Measurements from ENCODE around the gene GRIK1.

Gene GRIK1

DNA sequence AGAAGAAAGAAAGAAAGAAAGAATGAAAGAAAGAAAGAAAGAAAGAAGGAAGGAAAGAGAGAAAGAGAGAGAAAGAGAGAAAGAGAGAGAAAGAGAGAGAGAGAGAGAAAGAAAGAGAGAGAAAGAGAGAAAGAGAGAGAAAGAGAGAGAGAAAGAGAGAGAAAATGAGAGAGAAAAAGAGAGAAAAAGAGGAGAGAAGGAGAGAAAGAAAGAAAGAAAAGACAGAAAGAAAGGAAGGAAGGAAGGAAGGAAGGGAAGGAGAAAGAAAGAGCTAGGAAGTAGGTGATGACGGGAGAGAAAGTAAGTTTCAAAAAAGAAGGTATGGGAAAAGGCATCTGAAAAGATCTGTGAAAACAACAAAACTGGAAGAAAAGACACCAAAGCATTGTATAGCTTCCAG is 72.0 kb downstream of the GRIK1 start:
- no peak overlapping the region for H3K4me3 ChIP-seq (ENCODE audit: low read depth, low read length)
- no peak for TF ChIP-seq CTCF (IDR thresholded peaks at IDR 0.05; ENCODE audit: low read depth, low read length, missing control alignments)
- DNase-seq (ENCODE audit: low read depth): no peak

GRCh38 chr21:29860346-29860745 is 79.5 kb downstream of the GRIK1 start:
- H3K4me3 ChIP-seq (ENCODE audit: low read depth, low read length): no peak overlapping the region
- TF ChIP-seq CTCF (IDR thresholded peaks at IDR 0.05; ENCODE audit: low read depth, low read length, missing control alignments): no peak
- DNase-seq (ENCODE audit: low read depth): no peak

DNA sequence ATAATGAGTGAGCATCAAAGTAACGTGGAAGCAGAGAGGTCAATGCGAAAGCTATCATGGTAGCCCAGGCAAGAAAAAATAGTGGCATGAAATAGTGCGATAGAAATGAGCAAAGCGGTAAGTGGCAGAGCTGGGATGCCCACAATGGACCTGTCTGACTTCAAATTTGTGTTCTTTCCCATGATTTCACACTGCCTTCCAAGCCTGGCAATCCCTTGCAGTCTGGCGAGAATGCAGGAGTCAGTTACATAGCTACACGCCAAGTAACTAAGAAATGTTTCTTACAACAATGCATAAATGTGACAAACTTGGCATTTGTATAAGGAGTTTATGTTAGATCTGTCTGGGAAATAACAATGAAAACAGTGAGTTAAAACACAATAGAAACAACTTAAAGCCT is 82.6 kb downstream of the GRIK1 start:
- no peak overlapping the region for H3K4me3 ChIP-seq (ENCODE audit: low read depth, low read length)
- no peak for TF ChIP-seq CTCF (IDR thresholded peaks at IDR 0.05; ENCODE audit: low read depth, low read length, missing control alignments)
- DNase-seq (ENCODE audit: low read depth): no peak

DNA sequence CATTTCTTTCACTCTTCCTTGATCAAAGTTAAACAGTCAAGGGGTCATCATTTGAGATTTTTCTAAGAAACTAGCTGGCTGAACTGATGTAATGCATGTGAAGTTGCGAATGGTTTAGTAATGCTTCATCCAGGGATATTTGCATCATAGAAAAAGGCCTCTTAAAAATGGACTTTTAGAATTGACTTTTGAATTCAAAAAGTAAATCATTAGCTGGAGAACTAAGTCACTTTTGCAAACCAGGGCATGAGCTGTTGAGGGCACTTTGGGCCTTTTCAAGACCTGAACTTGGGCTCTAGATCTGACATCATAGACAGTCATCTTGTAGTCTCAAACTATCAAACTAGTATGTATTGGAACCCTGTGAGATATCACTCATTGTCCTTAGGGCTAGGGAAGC is 85.0 kb downstream of the GRIK1 start:
- TF ChIP-seq CTCF (IDR thresholded peaks at IDR 0.05; ENCODE audit: low read depth, low read length, missing control alignments): no peak
- DNase-seq (ENCODE audit: low read depth): no peak

DNA sequence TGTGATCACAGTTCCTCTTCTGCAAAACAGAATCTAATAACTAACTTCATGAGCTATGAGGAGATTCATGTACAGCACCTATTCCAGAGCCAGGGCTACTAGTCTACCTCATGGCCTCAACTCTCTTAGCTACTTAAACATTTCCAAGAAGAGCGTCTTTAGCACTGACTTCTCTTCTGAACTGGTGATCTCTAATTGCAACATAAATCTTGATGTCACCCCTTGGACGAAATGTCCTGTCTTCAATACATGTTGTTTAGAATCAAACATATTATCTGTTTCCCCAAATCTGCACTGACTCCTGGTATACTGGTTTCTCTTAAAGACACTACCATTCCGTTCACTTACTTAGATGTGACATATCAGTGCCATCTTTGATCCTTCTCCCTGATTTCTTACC is 88.2 kb downstream of the GRIK1 start:
- TF ChIP-seq CTCF (IDR thresholded peaks at IDR 0.05; ENCODE audit: low read depth, low read length, missing control alignments): no peak
- DNase-seq (ENCODE audit: low read depth): no peak

More for the DNA sequence above, 85.0 kb downstream of the GRIK1 start:
- no peak overlapping the region for H3K4me3 ChIP-seq (ENCODE audit: low read depth, low read length)

DNA sequence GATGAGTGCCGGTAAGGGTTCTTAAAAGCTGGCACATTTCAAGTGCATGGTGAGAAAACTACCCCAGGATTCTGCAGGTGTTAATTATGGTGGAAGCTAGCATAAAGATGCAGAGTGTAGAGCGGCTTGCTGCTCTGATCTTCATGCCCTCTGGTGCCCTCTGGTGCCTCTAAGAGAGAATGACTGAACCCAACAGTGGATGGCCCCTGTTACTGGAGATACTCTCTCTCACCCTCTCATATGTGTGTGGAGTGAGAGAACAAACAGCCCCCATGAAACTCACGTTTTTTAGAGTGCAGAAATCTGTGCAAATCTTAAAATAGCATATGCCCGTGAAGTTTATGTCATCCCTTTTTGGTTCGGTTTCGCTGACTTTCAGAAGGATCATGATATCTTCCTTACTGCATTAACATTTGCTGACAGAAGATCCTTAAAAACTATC is 90.0 kb downstream of the GRIK1 start:
- no peak overlapping the region for H3K4me3 ChIP-seq (ENCODE audit: low read depth, low read length)
- peak; percentile 29 for DNase-seq (ENCODE audit: low read depth)
- TF ChIP-seq CTCF (IDR thresholded peaks at IDR 0.05; ENCODE audit: low read depth, low read length, missing control alignments): peak; percentile 84

More for the DNA sequence above, 88.2 kb downstream of the GRIK1 start:
- no peak overlapping the region for H3K4me3 ChIP-seq (ENCODE audit: low read depth, low read length)

DNA sequence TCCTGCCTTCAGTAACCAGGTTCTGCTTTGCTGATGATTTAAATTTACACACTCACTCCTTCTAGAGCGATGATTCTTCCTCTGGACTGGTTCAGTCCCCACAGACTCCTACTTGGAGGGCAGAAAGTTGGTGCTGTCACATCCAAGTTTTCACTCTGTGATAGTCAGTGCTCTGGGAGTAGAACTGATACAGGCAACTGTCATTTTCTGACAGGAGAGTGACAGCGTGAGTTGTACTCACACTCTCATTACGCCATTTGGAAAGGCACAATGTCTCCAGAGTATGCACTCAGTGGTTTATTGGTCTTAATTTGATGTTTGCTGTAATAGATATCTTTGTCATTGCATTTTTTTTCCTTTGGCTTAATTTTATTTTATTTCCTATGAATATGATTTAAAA is 96.0 kb downstream of the GRIK1 start:
- H3K4me3 ChIP-seq (ENCODE audit: low read depth, low read length): no peak overlapping the region
- no peak for DNase-seq (ENCODE audit: low read depth)
- TF ChIP-seq CTCF (IDR thresholded peaks at IDR 0.05; ENCODE audit: low read depth, low read length, missing control alignments): no peak
